BLaER1 treated with 17β-estradiol and CSF1 and Interleukin-3, amounts not matched to agents 10 nM and 100 nM (cell line): ENCODE data around the gene LCE1F.

Experiments
- H3K27ac ChIP-seq, 11 experiments: shearing (Covaris generic); formaldehyde crosslinking; 2 replicates each; pipeline ENCODE4 v1.8.1; 2022
- H3K27me3 ChIP-seq, 11 experiments: shearing (Covaris generic); formaldehyde crosslinking; 2 replicates each; pipeline ENCODE4 v1.8.1; 2022
- H3K36me3 ChIP-seq, 11 experiments: shearing (Covaris generic); formaldehyde crosslinking; 2 replicates each; pipeline ENCODE4 v1.8.1; 2022
- H3K4me1 ChIP-seq, 10 experiments: shearing (Covaris generic); formaldehyde crosslinking; 2 replicates each; pipeline ENCODE4 v1.8.1; 2022
- H3K4me2 ChIP-seq, 11 experiments: shearing (Covaris generic); formaldehyde crosslinking; 2 replicates each; pipeline ENCODE4 v1.8.1; 2022
- H3K4me3 ChIP-seq, 10 experiments: shearing (Covaris generic); formaldehyde crosslinking; 2 replicates each; pipeline ENCODE4 v1.8.1; 2022
- H3K9ac ChIP-seq, 11 experiments: shearing (Covaris generic); formaldehyde crosslinking; 2 replicates each; pipeline ENCODE4 v1.8.1; 2022
- H3K9me3 ChIP-seq, 11 experiments: shearing (Covaris generic); formaldehyde crosslinking; replicated peaks in 1 of 11; 2 replicates each; pipeline ENCODE4 v1.8.1; 2022
- H4K20me1 ChIP-seq, 11 experiments: shearing (Covaris generic); formaldehyde crosslinking; 2 replicates each; pipeline ENCODE4 v1.8.1; 2022
- Cebpa-rat ChIP-seq, 11 experiments: shearing (Covaris generic); IDR thresholded peaks; 2 replicates each; pipeline ENCODE4 v1.8.1; 2022

The LCE1F gene

DNA sequence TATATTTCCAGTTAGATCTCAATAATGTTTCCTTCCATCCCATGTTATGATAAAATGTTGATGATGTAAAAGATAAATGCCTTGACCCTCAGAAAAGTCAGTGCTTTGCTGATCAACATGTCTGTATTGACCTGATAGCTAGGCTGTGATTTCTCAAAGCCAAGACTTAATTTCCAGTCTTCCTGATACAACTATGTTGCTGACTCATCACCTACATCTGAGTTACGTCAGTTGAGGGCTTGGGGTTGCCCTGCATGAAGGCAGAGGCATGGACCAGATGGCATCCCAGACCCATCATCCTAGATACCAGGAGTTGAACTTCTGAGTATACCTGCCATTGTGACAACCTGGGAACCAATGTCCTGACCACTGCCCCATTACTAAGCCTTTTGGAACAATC is 26.4 kb downstream of the LCE1F start:
- H3K9me3 ChIP-seq: no peaks in the 10 kb centered on the region
- H3K4me1 ChIP-seq: peaks cover 0 to 9% (median 0%) of the 10 kb centered on the region in 10 experiments; a peak in 1 of 20 replicates
- no peaks in the 10 kb centered on the region for H3K36me3 ChIP-seq
- no peaks in the 10 kb centered on the region for H3K27me3 ChIP-seq
- H3K27ac ChIP-seq: no peak overlapping the region
- H4K20me1 ChIP-seq: no peaks in the 10 kb centered on the region
- no peak overlapping the region for H3K4me2 ChIP-seq
- TF ChIP-seq Cebpa-rat (IDR thresholded peaks at IDR 0.05): no peak
- no peak overlapping the region for H3K9ac ChIP-seq
- no peak overlapping the region for H3K4me3 ChIP-seq

DNA sequence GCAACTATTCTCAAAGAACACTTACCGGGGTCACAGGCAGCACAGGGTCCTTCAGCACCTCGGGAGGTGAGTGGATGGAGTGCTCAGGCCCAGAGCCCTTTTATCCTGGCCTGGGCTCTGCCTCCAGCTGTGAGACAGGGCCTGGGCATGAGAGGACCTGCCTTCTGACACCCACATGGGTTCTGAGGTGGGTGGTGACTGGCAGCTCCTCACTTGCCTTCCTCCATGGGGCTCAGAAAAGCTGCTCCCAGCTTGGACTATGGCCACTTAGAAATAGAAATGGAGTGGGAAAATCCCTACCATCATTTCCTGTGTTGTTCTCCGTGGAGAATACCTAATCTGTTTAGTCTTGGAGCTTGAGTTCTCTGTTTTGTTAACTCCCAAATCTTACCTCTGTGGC is 31.6 kb downstream of the LCE1F start, which contains the start of gene LCE1C:
TSS of gene LCE1C (minus strand) at position 76 of the 400 bp plus-strand sequence. CDS start 1,173 bp downstream, outside the sequence.
- H3K9ac ChIP-seq: no peak within 1 kb of the TSS
- no peaks in the 10 kb centered on the region for H3K27me3 ChIP-seq
- no peak within 1 kb of the TSS for H3K4me2 ChIP-seq
- TF ChIP-seq Cebpa-rat (IDR thresholded peaks at IDR 0.05): no peak
- H3K4me3 ChIP-seq: no peak within 1 kb of the TSS
- H3K9me3 ChIP-seq: peaks cover 0 to 6% (median 0%) of the 10 kb centered on the region in 11 experiments; a peak in 1 of 22 replicates
- no peaks in the 10 kb centered on the region for H3K4me1 ChIP-seq
- H3K27ac ChIP-seq: no peak within 1 kb of the TSS
- no peaks in the 10 kb centered on the region for H3K36me3 ChIP-seq
- H4K20me1 ChIP-seq: no peaks in the 10 kb centered on the region

DNA sequence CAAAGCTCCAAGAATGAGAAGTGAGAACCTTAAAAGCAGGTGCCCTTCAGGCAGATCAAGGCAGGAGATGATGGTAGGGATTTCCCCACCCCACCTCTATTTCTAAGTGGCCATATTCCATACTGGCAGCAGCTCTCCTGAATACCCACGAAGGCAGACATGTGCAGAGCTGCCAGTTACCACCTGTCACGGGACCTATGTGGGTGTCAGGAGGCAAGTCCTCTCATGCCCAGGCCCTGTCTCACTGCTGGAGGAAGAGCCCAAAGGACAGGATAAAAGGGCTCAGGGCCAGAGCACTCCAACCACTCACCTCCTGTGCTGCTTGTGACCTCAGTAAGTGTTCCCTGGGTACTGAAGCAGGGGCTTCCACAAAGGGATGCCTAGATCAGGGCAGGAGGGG is 36.1 kb downstream of the LCE1F start:
- Histone ChIP-seq H3K4me1 (no peaks in the 10 kb centered on the region), H3K27ac (no peak overlapping the region), H3K9ac (no peak overlapping the region), H3K9me3 (peaks cover 0 to 6% (median 0%) of the 10 kb centered on the region in 11 experiments; a peak in 1 of 22 replicates), H3K36me3 (no peaks in the 10 kb centered on the region), H3K4me2 (no peak overlapping the region), H3K27me3 (no peaks in the 10 kb centered on the region), H4K20me1 (no peaks in the 10 kb centered on the region), H3K4me3 (no peak overlapping the region)
- TF ChIP-seq Cebpa-rat (IDR thresholded peaks at IDR 0.05): no peak

DNA sequence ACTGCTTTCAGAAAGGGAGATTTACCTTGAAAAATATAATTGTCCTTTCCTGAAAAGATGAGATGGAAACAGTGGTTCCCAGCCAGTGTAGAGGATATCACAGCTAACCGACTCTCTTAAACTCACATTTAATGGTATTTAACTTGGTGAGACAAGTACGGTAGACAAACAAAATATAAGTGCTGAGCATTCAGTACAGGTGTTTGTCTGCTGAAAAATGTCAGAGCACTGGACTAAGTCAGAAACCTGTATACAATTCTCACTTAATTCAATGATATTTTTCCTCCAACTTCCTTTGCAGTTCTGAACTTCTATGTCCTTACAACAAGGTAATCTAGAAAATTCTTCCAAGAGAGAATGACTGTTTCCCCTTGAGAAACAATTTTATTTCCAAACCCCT is 36.7 kb downstream of the LCE1F start, which contains the start of gene LCE1B:
TSS of gene LCE1B (plus strand) at position 301 of the 400 bp plus-strand sequence. CDS start 476 bp downstream, outside the sequence.
- no peaks in the 10 kb centered on the region for H3K27me3 ChIP-seq
- no peaks in the 10 kb centered on the region for H3K36me3 ChIP-seq
- no peak within 1 kb of the TSS for H3K4me3 ChIP-seq
- peaks cover 0 to 6% (median 0%) of the 10 kb centered on the region in 11 experiments; a peak in 1 of 22 replicates for H3K9me3 ChIP-seq
- H3K4me2 ChIP-seq: no peak within 1 kb of the TSS
- H3K4me1 ChIP-seq: no peaks in the 10 kb centered on the region
- no peak within 1 kb of the TSS for H3K27ac ChIP-seq
- H4K20me1 ChIP-seq: no peaks in the 10 kb centered on the region
- no peak for TF ChIP-seq Cebpa-rat (IDR thresholded peaks at IDR 0.05)
- no peak within 1 kb of the TSS for H3K9ac ChIP-seq

DNA sequence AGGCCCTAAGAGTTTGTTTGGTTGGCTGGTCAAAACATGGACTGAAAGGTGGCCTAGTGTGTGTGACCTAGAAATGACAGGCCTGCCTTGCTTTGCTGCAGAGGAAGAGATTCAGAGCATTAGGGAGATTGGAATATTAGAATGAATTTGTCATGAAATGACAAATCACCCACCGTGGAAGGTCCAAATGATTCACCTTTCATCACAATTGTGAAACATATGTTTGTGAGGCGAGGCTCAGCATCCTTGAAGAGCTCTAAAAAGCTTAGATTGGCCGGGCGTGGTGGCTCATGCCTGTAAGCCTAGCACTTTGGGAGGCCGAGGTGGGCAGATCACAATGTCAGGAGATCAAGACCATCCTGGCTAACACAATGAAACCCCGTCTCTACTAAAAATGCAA is 42.4 kb downstream of the LCE1F start:
- Histone ChIP-seq H3K4me2 (no peak overlapping the region), H3K4me3 (no peak overlapping the region), H4K20me1 (no peaks in the 10 kb centered on the region), H3K9me3 (no peaks in the 10 kb centered on the region), H3K4me1 (peaks cover 5 to 29% (median 8%) of the 10 kb centered on the region in 10 experiments; a peak in 16 of 20 replicates), H3K27me3 (no peaks in the 10 kb centered on the region), H3K36me3 (no peaks in the 10 kb centered on the region), H3K27ac (no peak overlapping the region), H3K9ac (no peak overlapping the region)
- no peak for TF ChIP-seq Cebpa-rat (IDR thresholded peaks at IDR 0.05)

DNA sequence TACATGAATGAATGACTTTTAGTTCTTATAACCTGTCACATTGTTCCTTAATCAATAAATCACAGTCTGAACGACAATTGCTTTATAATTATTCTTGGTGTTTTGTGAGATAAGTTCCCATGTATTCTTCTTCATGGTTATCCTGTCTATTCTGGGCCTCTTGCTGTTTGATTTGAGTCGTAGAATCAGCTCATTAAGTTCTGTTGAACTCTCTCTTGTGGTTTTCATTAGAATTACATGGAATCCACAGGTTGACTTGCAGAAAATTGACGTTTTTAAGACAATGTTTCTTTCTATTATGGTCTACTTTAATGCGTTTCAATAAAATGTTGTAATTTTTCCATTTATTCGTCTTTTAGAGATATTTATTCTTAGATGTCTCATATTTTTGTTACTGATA is 48.4 kb downstream of the LCE1F start:
- Histone ChIP-seq H3K9me3 (no peaks in the 10 kb centered on the region), H4K20me1 (no peaks in the 10 kb centered on the region), H3K9ac (no peak overlapping the region), H3K27ac (no peak overlapping the region), H3K4me3 (no peak overlapping the region), H3K4me1 (peaks cover 5 to 27% (median 8%) of the 10 kb centered on the region in 10 experiments; a peak in 16 of 20 replicates), H3K36me3 (no peaks in the 10 kb centered on the region), H3K27me3 (no peaks in the 10 kb centered on the region), H3K4me2 (no peak overlapping the region)
- TF ChIP-seq Cebpa-rat (IDR thresholded peaks at IDR 0.05): no peak

DNA sequence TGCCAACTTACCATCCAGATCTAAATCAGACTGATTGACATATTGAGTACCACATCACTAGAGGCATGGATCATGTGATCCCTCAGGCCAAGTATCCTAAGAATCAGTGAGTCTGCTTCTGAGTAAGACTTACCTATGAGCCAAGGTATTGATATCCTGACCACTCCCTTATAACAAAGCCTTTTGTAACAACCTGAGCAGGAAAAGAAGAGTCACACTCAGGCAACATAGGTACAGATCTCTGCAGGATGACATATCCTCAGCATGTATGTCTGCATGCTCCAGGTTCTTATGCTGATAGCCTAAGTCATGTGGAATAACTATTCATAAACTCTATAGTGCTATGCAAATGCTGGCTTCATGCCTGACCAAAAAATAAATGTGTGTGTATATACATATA is 50.0 kb downstream of the LCE1F start:
- Histone ChIP-seq H3K4me2 (no peak overlapping the region), H3K9me3 (no peaks in the 10 kb centered on the region), H3K36me3 (no peaks in the 10 kb centered on the region), H3K4me3 (no peak overlapping the region), H3K27me3 (no peaks in the 10 kb centered on the region), H3K4me1 (peaks cover 5 to 11% (median 8%) of the 10 kb centered on the region in 10 experiments; a peak in 16 of 20 replicates), H4K20me1 (no peaks in the 10 kb centered on the region), H3K9ac (no peak overlapping the region), H3K27ac (no peak overlapping the region)
- no peak for TF ChIP-seq Cebpa-rat (IDR thresholded peaks at IDR 0.05)
